D721Med (cell line): ENCODE measurements around the gene SLC39A6.
"Not testable (repeated sequence)": the region's sequence is repeated elsewhere in the genome, so short reads cannot be mapped to it uniquely, and the experiment has no call there.

Experiments
- DNase-seq: peaks from one replicate; pipeline ENCODE4 v3.0.0; 2011; ENCODE audit warnings: low spot score; ENCODE audit not compliant: insufficient read length
- FAIRE-seq: peaks from 2 replicates; lab custom pipeline; 2011; peaks lifted over from hg19 to GRCh38; lab: Jason Lieb, UNC
- TF ChIP-seq, protein P1 (sequence below): IDR thresholded peaks from 2 replicates; pipeline ENCODE4 v1.5.1; 2012; ENCODE audit warnings: mild to moderate bottlenecking, control low read depth; ENCODE audit not compliant: insufficient read depth; ENCODE audit errors: missing control alignments

The SLC39A6 gene

DNA sequence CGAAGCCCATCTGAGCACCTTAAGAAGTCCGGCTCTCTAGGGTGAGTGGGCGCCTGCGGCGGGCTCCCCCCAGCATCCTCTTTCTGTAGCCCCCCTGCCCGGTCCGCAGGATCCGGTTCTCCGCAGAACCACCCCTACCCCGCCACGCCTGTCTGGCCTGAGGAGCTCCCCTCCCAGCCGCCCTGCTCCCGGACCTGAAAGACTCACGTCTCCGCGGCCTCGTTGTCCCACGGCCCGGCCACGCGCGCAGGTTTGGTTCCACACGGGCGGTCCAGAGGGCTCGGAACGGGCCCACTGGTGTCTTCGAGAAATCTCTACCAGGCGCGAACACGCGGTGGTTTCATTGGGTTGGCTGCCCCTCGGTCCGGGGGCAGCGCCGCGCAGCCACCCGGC is 237 bp downstream of the SLC39A6 start:
- DNase-seq (no peak), FAIRE-seq (no peak)

DNA sequence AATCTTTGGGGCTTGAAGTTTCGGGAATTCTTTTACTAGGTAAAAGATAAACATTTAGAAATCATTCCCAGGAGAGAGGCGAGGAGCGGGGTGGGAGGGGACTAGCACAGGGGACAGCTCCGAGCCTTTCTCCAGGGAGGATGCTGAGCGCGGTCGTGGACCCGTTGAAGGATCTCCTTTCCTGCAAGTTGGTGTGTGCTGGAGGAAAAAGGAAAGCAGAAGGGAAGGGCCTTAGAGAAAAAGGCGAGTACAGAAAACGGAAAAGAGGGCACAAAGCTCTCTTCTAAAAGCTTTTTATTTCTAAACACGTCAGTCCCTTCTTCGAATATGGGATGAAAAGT is 640 bp downstream of the SLC39A6 start:
- no peak for FAIRE-seq
- no peak for DNase-seq
- TF ChIP-seq, protein P1, sequence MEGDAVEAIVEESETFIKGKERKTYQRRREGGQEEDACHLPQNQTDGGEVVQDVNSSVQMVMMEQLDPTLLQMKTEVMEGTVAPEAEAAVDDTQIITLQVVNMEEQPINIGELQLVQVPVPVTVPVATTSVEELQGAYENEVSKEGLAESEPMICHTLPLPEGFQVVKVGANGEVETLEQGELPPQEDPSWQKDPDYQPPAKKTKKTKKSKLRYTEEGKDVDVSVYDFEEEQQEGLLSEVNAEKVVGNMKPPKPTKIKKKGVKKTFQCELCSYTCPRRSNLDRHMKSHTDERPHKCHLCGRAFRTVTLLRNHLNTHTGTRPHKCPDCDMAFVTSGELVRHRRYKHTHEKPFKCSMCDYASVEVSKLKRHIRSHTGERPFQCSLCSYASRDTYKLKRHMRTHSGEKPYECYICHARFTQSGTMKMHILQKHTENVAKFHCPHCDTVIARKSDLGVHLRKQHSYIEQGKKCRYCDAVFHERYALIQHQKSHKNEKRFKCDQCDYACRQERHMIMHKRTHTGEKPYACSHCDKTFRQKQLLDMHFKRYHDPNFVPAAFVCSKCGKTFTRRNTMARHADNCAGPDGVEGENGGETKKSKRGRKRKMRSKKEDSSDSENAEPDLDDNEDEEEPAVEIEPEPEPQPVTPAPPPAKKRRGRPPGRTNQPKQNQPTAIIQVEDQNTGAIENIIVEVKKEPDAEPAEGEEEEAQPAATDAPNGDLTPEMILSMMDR = no peak

More for the DNA sequence above, 237 bp downstream of the SLC39A6 start:
- TF ChIP-seq, protein P1 = no peak

DNA sequence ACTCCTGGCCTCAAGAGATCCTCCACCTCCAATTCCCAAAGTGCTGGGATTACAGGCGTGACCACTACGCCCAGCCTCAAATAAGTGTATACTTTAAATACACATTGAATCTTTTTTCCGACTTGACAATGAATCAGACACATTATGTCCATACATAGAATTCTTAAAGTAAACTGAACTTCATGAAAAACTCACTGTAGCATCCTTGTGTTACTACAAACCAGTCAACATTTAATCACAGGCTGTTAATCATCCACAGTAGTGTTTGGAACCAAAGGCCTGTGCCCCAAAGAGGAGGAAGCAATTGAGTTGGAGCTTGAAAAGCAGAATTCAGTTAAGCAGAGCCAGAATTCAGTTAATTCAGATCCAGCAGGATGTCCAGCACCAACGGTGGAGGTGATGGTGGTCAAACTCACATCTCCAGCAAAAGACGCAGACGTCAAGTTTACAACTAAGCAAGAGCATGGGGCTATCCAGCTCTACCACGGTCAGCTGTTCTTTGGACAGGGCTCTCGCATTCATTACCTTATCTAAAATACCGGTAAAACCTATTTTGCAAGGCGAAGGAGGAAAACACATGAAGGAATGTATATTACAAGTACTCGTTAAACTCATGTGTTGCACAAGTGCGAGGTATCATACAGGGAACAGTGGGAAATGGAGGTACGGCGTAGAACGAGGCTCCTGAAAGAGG is 1.2 kb downstream of the SLC39A6 start:
- FAIRE-seq = peak; percentile 32
- TF ChIP-seq, protein P1 = no peak
- DNase-seq = no peak

DNA sequence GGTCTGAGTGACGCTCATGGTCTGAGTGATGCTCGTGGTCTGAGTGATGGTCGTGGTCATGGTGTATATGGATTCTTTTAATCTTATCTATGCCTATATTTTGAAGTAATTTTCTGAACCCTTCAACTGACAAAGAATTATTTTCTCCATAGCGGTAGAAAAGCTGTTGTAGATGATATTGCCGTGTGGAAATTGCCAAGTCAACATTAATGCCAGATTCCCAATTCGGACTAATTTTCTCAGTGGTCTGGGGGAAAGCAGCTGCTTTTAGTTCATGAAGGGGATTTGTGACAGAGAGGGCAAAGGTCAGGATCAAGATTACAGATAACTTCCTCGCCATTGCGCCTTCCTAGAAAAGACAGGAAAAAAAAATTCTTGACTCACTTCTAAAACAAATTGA is 2.5 kb downstream of the SLC39A6 start:
- DNase-seq (no peak), FAIRE-seq (no peak)
- TF ChIP-seq, protein P1 = no peak

DNA sequence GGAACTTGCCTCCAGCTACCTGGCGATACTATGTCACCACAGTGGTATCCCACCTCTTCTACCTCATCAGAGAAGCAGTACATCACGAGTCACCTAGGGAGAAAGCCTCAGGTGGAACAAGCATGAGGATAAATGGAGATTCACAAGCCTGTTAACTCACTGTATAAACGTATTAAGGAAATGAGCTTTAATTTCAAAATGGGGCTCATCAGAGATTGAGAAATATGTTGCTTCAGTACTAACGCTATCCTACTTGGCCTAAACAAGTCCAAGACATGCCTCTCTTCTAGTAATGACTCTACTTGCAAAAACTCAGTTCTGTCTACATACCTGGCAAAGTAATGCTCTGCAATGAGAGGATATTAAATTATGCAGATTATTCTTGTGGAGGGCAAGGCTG is 4.3 kb downstream of the SLC39A6 start:
- TF ChIP-seq, protein P1 = no peak
- no peak for DNase-seq
- FAIRE-seq = no peak

DNA sequence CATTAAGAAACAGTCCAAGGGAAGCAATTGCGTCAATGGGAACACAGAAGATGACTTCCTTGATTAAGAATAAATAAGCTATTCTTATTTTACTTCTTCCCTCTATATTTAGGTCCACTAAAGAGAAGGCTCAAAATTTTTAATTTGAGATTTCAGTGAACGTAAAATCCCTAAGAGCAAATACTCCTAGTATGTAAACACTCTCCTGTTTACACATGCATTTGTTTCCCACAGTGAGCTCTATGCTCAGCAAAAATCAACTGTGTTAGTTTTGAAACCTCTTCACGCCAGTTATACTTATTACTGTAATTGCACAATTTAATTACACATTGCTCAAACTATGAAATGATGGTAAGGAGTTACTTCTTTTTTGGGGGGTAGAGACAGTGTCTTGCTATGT is 8.8 kb downstream of the SLC39A6 start:
- TF ChIP-seq, protein P1 = no peak
- FAIRE-seq = no peak
- no peak for DNase-seq

DNA sequence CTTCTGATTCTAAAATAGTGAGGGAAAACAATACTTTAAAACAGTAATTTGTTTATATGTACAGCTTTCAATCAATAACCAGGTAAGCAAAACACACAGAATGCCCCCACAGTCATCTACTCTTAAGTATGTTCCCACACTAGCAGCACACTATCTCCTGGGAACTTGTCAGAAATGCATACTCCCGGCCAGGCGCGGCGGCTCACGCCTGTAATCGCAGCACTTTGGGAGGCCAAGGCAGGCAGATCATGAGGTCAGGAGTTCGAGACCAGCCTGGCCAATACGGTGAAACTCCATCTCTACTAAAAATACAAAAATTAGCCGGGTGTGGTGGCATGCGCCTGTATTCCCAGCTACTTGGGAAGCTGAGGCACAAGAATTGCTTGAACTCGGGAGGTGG is 12.4 kb downstream of the SLC39A6 start:
- not testable (repeated sequence) for FAIRE-seq, DNase-seq
